Measurements from ENCODE around the gene RNH1.
A peak's percentile ranks its signal among the peaks of the same experiment; 100 is the strongest.

The RNH1 gene

DNA sequence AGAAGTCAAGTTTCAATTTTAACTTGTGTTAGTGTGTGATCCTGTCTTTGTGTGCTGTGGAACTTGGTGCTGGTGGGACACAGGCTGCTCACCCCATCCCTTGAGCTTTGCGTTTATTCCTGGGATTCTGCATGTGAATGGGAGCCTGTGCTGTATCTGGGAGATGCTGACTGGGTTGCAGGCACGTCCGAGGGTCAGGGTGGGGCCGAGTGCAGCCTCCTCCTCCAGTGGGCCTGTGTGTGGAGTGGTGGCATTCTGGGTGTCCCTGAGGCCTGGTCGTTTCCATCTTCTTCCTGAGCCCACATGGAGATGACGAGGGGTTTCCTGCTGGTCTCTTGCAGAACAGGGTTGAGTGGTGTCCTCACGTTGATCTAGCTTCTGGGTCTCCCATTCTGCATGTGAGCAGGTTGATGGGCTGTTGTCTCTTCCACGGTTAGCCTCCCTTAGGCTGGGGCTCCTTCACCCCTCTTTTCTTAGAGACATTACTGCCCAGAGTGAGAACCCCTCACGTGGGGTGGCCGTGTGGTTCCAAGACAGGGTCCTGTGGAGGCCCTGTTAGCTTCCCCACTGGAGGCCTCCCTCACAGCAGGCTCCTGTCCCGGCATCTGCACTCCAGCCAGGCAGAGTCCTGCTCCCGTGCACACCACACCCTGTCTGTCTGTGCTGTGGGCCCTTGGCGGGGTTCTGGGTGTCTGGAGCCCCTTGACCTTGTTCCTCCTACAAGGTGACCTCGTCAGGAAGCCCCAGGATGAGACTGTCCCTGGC is 52.1 kb downstream of the RNH1 start:
- no peak for DNase-seq

DNA sequence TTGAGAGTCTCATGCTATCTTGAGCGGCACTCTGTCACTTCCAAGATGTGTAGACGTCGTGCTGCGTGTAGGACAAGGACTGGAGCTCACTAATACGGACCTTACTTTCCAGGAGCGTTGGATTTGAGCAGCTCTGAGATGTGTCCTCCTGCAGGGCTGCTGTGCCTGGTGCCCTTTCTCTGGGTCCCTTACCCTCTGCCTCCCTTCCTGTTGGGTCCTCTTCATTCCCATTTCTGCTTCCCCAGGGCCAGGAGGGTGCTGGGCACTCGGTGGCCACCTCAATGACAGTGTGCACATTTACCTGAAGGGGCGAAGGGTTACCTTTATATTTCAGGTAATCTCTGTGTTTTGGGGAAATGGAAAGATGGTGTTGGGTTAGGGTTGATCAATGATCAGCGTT is 53.0 kb downstream of the RNH1 start:
- no peak for DNase-seq

DNA sequence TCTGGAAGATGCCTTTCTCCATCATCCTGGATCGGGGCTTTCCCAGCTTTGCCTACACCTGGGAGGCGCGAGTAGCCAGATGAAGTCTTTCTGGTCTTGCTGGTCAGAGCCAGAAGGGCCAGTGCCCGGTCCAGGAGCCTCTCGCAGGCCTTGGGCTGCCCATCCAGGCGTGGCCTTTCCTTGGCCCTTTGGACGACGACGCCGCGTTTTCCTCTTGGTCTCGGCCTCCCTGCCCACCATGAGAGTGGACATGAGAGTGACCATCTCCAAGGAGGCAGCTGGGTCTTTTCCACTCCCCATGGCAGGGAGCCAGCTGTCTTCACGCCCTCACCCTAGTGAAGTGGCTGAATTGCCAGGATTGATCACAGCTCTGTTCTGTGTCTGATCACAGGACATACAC is 53.5 kb downstream of the RNH1 start:
- DNase-seq = no peak

DNA sequence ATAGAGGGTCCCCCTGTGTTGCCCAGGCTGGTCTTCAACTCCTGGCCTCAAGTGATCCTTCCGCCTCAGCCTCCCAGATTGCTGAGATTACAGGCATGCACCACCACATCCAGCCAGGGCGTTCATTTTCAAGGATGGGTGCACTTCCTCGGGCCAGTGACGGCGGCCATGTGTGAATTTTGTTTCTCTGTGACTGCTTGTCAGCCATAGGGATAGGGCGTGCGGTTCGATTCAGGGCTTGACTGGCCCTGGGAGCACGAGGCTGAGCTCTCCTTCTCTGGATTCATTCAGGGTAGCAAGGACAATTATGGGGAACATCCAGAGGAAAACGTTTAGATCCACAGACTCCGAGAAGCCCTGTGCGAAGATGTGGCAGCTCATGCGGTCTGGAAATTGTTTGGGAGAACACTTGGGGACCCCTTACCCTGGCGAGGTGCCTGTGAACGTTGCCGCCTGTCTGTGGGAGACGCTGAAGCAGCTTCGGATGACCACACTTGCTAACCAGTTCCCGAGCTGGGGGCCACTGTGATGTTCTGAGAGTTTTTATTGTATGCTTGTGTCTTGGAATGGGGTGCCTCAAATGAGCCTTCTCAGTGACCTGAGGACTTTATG is 54.0 kb downstream of the RNH1 start:
- DNase-seq = no peak

DNA sequence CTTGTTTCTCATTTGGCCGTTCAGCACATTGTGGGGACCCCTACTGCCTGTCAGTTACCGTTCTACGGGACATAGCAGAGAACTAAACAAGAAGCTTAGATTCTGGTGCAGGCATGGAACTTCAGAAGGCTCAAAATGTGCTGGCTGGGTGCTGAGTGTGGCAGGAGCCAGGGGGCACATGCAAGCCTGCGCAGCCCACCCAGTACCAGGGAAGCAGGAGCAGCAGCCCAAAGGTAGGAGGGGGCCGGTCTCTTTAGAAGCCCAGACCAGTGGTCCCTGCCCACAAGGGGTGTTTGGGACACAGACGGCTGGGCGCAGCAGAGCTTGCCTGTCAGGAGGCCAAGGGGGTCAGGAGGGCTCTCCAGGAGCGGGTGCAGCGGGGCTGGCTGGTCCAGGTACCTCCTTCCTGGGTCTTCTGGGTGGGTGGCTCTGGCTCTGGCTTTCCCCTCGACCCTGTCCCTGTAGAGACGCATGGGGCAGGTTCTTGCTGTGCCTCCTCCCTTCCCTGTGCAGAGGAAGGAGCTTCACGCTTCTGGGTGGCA is 54.8 kb downstream of the RNH1 start:
- DNase-seq = no peak

DNA sequence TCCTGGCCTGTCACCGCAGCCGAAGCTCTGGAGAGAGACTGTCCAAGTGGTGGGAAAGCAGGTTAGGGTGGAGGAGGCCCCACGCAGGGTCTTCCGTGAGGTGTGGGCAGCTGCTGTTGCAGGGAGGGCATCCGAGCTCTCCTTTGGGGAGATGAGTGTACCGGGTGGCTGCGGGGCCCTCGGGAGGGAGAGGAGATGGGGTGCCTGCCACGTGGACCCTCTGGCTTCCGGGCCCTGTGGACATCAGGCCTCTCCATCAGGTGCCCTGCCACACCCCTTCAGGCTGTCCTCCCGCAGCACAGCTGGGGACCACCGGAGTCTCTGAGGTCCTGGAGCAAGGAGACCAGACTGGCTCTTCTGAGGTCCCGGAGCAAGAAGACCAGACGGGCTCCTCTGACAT is 55.3 kb downstream of the RNH1 start:
- DNase-seq = no peak

DNA sequence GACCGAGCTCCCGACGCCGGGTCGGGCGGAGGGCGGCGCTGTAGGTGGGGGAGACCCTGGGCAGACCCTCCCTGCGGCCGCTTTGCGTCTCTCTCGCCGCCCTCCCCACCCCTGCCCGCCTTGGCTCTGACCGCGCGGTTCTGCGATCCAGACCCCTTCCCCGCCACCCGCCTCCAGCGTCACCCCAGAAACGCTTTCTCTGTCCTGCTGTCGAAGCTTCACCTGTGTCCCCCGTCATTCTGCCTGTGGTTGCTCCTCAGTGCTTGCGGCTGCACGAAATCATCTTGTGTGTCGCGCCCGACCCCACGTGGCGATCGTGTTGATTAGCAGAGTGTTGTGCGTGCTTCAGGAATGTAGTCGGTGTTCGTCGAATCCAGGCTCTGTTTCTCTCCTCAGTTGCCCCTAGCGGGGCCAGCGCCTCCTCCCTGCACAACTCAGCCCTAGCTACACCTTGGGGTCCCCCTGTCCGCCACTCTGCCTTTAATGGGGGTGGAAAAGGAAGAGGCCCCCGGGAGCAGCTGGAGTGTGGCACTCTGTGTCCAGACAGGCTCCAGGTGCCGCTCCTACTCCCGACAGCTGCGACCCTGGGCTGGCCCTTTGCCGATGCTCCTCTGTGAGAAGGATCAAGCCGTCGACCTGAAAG is 56.1 kb downstream of the RNH1 start:
- peak; percentile 82 for DNase-seq

DNA sequence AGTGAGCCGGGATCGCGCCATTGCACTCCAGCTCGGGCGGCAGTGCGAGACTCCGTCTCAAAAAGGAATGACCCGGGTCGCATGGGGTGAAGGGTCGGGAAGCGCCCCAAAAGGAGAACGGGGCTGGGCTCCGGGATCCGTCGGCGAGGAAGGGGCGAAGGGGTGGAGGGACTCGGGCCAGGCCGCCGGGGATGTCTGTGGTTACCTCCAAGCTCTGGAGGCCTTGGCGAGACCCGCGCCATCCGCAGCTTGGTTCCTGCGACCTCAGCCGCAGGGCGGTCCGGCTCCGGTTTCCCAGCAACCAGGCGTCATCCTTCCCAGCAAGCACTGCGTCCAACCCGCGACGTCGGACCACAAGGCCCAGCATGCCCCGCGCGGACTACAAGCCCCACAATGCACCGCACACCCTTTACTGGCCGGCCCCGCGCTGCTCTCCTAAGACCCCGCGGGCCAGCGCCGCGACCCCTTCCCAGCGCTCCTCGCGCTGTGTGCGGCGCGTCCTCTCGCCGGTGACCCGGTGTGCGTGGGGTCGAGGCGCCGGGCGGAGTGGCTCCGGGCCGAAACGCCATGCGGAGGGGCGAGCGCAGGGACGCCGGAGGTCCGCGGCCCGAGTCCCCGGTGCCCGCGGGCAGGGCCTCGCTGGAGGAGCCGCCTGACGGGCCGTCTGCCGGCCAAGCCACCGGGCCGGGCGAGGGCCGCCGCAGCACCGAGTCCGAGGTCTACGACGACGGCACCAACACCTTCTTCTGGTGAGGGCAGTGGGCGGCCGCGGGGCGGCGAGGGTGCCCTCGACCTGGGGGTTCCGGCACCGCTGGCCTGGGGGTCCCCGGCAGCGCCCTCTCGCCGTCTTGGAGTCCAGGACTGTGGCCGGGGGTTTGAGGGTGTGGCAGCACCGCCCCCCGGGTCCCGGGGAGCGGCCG is 56.9 kb downstream of the RNH1 start, which contains the start of gene PTDSS2:
Gene PTDSS2, plus strand, starts transcription at position 391 of the 920 bp plus-strand sequence. Its CDS starts 177 bp downstream, at position 568.
- peak; percentile 96 for DNase-seq

DNA sequence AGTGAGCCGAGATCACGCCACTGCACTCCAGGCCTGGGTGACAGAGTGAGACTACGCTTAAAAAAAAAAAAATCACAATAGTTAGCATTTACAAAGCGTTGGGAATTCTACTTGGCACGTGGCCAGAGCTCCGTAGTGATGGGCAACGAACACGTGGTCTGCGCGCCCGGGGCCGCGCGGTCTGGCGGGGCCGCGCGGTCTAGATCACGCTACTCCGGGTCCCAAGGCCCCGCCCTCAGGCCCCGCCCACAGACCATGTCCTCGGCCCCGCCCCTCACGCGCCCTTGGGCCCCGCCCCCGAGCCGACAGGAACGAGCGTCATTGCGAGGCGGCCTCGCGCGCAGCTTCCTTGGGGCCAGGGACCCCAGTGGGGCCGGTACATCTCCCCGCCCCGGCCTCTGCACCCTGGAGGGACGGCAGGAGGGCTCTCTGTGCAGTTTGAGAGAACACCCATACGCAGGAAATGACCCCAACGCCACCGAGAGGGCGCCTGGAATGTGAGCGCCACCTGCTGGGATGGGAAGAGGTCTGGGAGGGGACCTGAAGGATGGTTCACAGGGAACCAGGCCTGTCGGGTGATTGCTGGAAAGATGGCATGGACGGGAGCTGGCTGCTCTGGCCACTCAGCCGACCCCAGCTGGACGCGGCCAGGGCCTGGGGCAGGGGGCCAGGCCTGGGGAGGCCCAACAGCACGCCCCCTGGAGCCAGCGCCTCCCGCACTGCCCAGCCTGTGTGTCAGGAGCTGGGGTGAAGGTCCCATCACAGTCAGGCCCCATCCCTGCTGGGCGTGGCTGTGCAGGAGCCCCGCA is 58.9 kb downstream of the RNH1 start:
- DNase-seq = peak; percentile 99

DNA sequence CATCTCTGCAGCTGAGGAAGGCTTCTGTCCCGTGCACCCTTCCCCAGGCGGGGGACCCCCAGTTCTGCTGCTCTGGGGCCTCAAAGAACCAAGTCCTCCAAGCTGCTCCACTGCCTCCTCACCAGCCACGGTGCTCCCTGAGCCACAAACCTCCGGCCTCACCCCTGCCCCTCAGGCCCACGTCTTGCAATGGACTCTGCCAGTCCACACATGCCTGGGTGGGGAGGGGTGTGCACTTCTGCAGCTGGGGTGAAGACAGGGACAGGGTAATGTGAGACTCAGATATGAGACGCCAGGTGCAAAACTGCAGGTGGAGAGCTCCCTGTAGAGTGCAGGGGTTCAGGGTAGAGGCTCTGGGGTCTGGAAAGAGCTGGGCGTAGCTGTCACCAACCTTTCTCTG is 60.2 kb downstream of the RNH1 start:
- DNase-seq = no peak

DNA sequence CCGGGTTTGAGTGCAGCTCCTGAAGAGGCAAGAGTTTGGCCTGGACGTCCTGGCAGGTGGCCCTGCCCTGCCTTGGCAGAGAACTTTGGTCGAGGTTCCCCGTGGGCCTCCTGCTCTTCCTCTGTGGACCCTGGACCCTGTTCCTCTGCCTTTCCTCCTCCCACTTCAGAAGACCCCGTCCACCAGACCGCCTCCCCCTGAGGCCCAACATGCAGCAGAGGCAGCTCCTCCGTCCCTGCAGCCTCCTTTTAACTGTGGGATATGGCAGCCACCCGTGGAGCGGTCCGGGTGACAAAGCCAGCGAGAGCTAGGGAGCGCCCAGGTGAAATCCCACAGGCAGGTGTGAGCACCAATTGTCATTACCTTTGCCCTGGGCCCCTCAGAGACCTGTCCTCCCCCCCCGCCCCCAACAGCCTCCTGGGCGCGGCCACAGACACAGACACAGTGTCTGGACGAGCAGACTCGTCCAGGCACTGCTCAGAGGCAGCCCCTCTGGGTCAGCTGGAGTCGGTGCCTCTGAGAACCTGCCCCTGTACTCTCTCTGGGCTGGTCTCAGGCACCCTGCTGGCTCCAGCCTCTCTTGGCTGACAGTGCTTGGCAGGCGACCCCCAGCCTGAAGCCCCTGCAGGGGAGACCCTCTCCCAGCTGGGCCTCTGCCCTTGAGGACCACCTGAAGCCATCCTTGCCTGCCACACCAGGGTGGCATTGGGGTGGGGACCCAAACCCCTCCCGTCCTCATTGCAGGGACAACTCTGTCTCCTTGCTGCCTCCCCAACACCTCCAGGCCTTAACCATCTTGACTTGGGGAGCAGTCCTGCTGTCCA is 61.1 kb downstream of the RNH1 start:
- no peak for DNase-seq
